SK-N-SH (cell line): Measurements from ENCODE around the gene IL15.

Source experiments
- CTCF ChIP-seq: fragments of 200-600 bp; sonication (generic); IDR thresholded peaks from 2 replicates; pipeline ENCODE4 v1.6.1; 2017; ENCODE audit warnings: antibody characterized with exemption, mild to moderate bottlenecking, moderate library complexity
- FOSL2 ChIP-seq: IDR thresholded peaks from 2 replicates; pipeline ENCODE4 v1.4.0; 2012; ENCODE audit warnings: low read depth, mild to moderate bottlenecking, moderate library complexity, borderline replicate concordance
- GATA2 ChIP-seq: sonication (generic); formaldehyde crosslinking; IDR thresholded peaks from 2 replicates; pipeline ENCODE4 v1.5.0; 2020; ENCODE audit warnings: mild to moderate bottlenecking, missing genetic modification reagents
- JUND ChIP-seq: IDR thresholded peaks from 2 replicates; pipeline ENCODE4 v1.4.0; 2012
- MEF2A ChIP-seq: IDR thresholded peaks from 2 replicates; pipeline ENCODE4 v1.4.0; 2012; ENCODE audit warnings: low read depth, borderline replicate concordance
- POLR2AphosphoS5 ChIP-seq: IDR thresholded peaks from 2 replicates; pipeline ENCODE4 v1.6.1; 2012; ENCODE audit warnings: low read depth, low read length
- REST ChIP-seq: IDR thresholded peaks from 2 replicates; pipeline ENCODE4 v1.6.1; 2012; ENCODE audit warnings: mild to moderate bottlenecking, low read depth, low read length, moderate library complexity
- RXRA ChIP-seq: IDR thresholded peaks from 2 replicates; pipeline ENCODE4 v1.4.0; 2012; ENCODE audit warnings: low read depth, mild to moderate bottlenecking, borderline replicate concordance
- SMC3 ChIP-seq: IDR thresholded peaks from 2 replicates; pipeline ENCODE4 v1.6.1; 2012; ENCODE audit warnings: low read depth, low read length, improper control_type of control experiment
- TF ChIP-seq, protein P1 (sequence below): IDR thresholded peaks from 2 replicates; pipeline ENCODE4; 2012

DNA sequence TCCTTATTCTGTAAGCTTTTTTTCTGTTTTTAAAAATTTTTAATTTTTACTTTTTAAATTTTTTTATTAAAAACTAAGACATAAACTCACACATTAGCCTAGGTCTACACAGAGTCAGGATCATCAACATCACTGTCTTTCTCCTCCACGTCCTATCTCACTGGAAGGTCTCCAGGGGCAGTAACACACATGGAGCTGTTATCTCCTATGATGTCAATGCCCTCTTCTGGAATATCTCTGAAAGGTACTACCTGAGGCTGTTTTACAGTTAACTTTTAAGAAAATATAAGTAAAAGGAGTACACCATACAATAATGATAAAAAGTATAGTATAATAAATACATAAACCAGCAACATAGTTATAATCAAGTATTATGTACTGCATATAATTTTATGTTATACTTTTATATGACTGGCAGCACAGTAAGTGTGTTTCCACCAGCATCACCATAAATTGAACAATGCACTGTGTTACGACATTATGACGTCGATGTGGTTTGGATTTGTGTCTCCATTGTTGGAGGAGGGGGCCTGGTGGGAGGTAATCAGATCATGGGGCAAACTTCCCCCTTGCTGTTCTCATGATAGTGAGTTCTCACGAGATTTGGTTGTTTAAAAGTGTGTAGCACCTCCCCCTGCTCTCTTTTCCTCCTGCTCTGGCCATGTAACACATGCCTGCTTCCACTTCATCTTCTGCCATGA is 21.3 kb downstream of the IL15 start:
- peak; percentile 27; the same call in 1 of the 2 replicates for TF ChIP-seq SMC3
- TF ChIP-seq CTCF = no peak
- TF ChIP-seq, protein P1, sequence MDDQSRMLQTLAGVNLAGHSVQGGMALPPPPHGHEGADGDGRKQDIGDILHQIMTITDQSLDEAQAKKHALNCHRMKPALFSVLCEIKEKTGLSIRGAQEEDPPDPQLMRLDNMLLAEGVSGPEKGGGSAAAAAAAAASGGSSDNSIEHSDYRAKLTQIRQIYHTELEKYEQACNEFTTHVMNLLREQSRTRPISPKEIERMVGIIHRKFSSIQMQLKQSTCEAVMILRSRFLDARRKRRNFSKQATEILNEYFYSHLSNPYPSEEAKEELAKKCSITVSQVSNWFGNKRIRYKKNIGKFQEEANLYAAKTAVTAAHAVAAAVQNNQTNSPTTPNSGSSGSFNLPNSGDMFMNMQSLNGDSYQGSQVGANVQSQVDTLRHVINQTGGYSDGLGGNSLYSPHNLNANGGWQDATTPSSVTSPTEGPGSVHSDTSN = no peak
- no peak for TF ChIP-seq JUND
- TF ChIP-seq FOSL2 = no peak
- no peak for TF ChIP-seq REST
- no peak for TF ChIP-seq MEF2A
- no peak for TF ChIP-seq POLR2AphosphoS5
- no peak for TF ChIP-seq GATA2 (CRISPR knock-in tag)
- TF ChIP-seq RXRA = no peak
